Naive thymus-derived CD4-positive, alpha-beta T cell (primary cell): ENCODE measurements around the gene FHIT. TPM values are rescaled to one million over a fixed set of nuclear protein-coding genes. Genes with fewer than 3 reads are reported as not detected.

Experiments
- ATAC-seq: fragments of 150-1000 bp; cut with Tn5 transposase; 2 replicates; pipeline ENCODE4 v1.10.0; 2021; ENCODE audit warnings: mild to moderate bottlenecking, moderate library complexity
- CTCF ChIA-PET: fragments of 350-600 bp; sonication (Branson Sonifier 250); formaldehyde crosslinking; loops from one replicate; lab custom pipeline; 2021; ENCODE audit warnings: antibody characterized with exemption; lab: Charles Lee
- POLR2A ChIA-PET: fragments of 350-600 bp; sonication (Branson Sonifier 250); formaldehyde crosslinking; loops from one replicate; lab custom pipeline; 2021; ENCODE audit warnings: antibody characterized with exemption, inconsistent platforms; lab: Charles Lee
- DNase-seq, 9 donors: peaks; one replicate each; pipeline versions ENCODE4 v3.0.0 to v3.0.0-alpha.2; 2020 to 2022; ENCODE audit warnings: mixed read lengths in 1 of 9
- H3K27ac ChIP-seq: one replicate; pipeline ENCODE4 v1.7.0; 2013; ENCODE audit warnings: mild to moderate bottlenecking, low read depth, low read length, moderate library complexity
- H3K27me3 ChIP-seq, 2 donors: one replicate each; pipeline ENCODE4 v1.7.0; 2013; ENCODE audit warnings: low read length in 2 of 2, mild to moderate bottlenecking in 2 of 2, moderate library complexity in 2 of 2; ENCODE audit not compliant: control insufficient read depth in 2 of 2, insufficient read depth in 2 of 2
- H3K36me3 ChIP-seq, 3 experiments: 1 replicate in 2 of 3; 2 replicates in 1 of 3; pipeline ENCODE4 v1.7.0; 2013; ENCODE audit warnings: low read length in 3 of 3, mild to moderate bottlenecking in 3 of 3, moderate library complexity in 1 of 3; ENCODE audit not compliant: insufficient read depth in 3 of 3, control insufficient read depth in 2 of 3
- H3K4me1 ChIP-seq, 2 donors: one replicate each; pipeline ENCODE4 v1.7.0; 2013; ENCODE audit warnings: low read length in 2 of 2, mild to moderate bottlenecking in 2 of 2, moderate library complexity in 1 of 2; ENCODE audit not compliant: control insufficient read depth in 2 of 2, insufficient read depth in 2 of 2
- H3K4me3 ChIP-seq: 2 replicates; pipeline ENCODE4 v1.7.0; 2013; ENCODE audit warnings: mild to moderate bottlenecking, low read length
- H3K9me3 ChIP-seq, 3 experiments: 1 replicate in 2 of 3; 2 replicates in 1 of 3; pipeline ENCODE4 v1.7.0; 2013; ENCODE audit warnings: low read length in 3 of 3; ENCODE audit not compliant: control insufficient read depth in 2 of 3
- H3K27ac Mint-ChIP-seq, 9 donors: one replicate each; pipeline ENCODE4 v1.8.0; 2020 to 2022; ENCODE audit warnings: mixed read lengths in 9 of 9, mild to moderate bottlenecking in 8 of 9, moderate library complexity in 5 of 9, inconsistent platforms in 2 of 9
- H3K27me3 Mint-ChIP-seq, 5 donors: one replicate each; pipeline ENCODE4 v1.8.0; 2021 to 2022; ENCODE audit warnings: mixed read lengths in 5 of 5, mild to moderate bottlenecking in 1 of 5
- H3K36me3 Mint-ChIP-seq, 5 donors: one replicate each; pipeline ENCODE4 v1.8.0; 2020 to 2022; ENCODE audit warnings: mixed read lengths in 5 of 5, mild to moderate bottlenecking in 3 of 5, inconsistent platforms in 1 of 5
- H3K4me1 Mint-ChIP-seq, 7 donors: one replicate each; pipeline ENCODE4 v1.8.0; 2020 to 2022; ENCODE audit warnings: mixed read lengths in 7 of 7, mild to moderate bottlenecking in 3 of 7, inconsistent platforms in 1 of 7
- H3K4me3 Mint-ChIP-seq, 10 donors: one replicate each; pipeline ENCODE4 v1.8.0; 2020 to 2022; ENCODE audit warnings: mild to moderate bottlenecking in 10 of 10, mixed read lengths in 10 of 10, moderate library complexity in 6 of 10, inconsistent platforms in 2 of 10
- H3K9me3 Mint-ChIP-seq, 11 donors: one replicate each; pipeline ENCODE4 v1.8.0; 2020 to 2022; ENCODE audit warnings: mixed read lengths in 11 of 11, mild to moderate bottlenecking in 4 of 11, inconsistent platforms in 1 of 11, moderate library complexity in 1 of 11
- intact Hi-C, 2 donors: fragments of 100-400 bp; cut with micrococcal nuclease; formaldehyde crosslinking; loops; one replicate each; pipeline ENCODE4 v1.15.1; 2023
- polyA plus RNA-seq, 2 donors: library from polyadenylated mRNA; unstranded; fragments of 300-500 nt; fragmentation: Illumina TruSeq; gene quantifications; one replicate each; pipeline ENCODE4 v1.2.3, GENCODE V29; 2021
- total RNA-seq, 6 experiments: library from RNA in 5 of 6; stranded (reverse) in 5 of 6; gene quantifications; 1 replicate in 5 of 6; 2 replicates in 1 of 6; pipeline ENCODE4 v1.2.3 and lab custom pipeline; 2021 to 2026

FHIT gene
- total and polyA plus RNA-seq, 7 experiments from 2014 or later, result 51.2 to 230 (median 152) TPM

DNA sequence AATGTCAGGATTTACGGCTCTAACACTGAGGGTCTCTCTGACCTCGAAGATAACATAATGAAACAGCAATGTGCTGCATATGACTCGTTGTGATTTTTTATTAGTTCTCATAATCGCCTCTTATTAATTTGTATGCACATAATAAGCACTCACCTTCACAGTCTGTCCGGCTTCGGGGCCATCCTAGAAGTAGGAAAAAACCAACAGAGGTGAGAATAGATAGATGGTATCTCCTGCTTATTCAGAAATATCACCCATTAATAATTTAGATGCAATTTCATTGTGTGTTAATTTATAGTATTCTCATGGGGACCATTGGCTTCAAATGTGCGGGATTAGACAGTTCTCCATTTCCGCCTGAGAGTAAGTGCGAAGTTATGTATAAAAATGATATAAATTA is 1240.0 kb downstream of the FHIT start:
- Mint-ChIP-seq H3K27me3 (no peaks in the 10 kb centered on the region), H3K36me3 (peaks cover 4 to 52% (median 32%) of the 10 kb centered on the region in 5 donors), H3K9me3 (peaks cover 0 to 7% (median 0%) of the 10 kb centered on the region in 11 donors), H3K4me3 (peak overlapping the region; percentile 78 to 97 (median 84)), H3K4me1 (peaks cover 29 to 100% (median 91%) of the 10 kb centered on the region in 7 donors), H3K27ac (peak overlapping the region; percentile 91 to 100 (median 95))
- Histone ChIP-seq H3K36me3 (no peaks in the 10 kb centered on the region), H3K27ac (peak overlapping the region; percentile 77), H3K27me3 (no peaks in the 10 kb centered on the region), H3K9me3 (no peaks in the 10 kb centered on the region), H3K4me1 (peaks cover 59 to 91% of the 10 kb centered on the region in 2 donors), H3K4me3 (peak overlapping the region; percentile 45)
- DNase-seq (no peak), ATAC-seq (no peak)
- intact Hi-C loops, result loop anchor here (1.0 to 10.0 kb wide), 6 partner anchors 11 to 1240 kb away; partner anchors contain the start of gene FHIT (in 1 of the 2)
- CTCF ChIA-PET, result interaction anchor here (0.5 to 2.3 kb wide), 12 partner anchors 12 to 436 kb away, joined by 3 to 6 read pairs (median 5); no protein-coding TSS in a partner anchor
- POLR2A ChIA-PET, result interaction anchor here (1.0 to 24.0 kb wide), 15 partner anchors 11 to 560 kb away, joined by 3 to 295 read pairs (median 9); no protein-coding TSS in a partner anchor

DNA sequence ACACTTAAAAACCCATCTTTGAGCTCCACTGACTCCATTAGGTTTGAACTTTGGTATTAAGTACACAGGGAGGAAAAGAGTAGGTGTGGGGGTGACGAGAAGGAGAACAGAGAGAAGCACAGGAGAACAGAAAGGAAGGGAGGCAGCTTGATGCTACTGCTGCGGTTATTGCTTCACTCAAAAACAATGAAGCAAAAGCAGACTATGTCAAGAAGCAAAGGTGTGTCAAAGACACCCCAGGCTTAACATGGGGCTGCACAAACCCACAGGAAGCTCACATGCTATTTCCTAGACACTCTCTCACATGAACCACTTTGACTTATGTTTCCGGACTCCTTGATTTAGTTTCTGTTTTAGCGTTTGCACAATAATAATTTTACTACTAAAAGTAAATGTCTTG is 1240.5 kb downstream of the FHIT start:
- Mint-ChIP-seq H3K27ac (peak overlapping the region; percentile 91 to 100 (median 95)), H3K4me1 (peaks cover 29 to 100% (median 91%) of the 10 kb centered on the region in 7 donors)
- intact Hi-C loops, result loop anchor here (1.0 to 10.0 kb wide), 13 partner anchors 8 to 1240 kb away; partner anchors contain the start of gene FHIT (in 1 of the 2)

DNA sequence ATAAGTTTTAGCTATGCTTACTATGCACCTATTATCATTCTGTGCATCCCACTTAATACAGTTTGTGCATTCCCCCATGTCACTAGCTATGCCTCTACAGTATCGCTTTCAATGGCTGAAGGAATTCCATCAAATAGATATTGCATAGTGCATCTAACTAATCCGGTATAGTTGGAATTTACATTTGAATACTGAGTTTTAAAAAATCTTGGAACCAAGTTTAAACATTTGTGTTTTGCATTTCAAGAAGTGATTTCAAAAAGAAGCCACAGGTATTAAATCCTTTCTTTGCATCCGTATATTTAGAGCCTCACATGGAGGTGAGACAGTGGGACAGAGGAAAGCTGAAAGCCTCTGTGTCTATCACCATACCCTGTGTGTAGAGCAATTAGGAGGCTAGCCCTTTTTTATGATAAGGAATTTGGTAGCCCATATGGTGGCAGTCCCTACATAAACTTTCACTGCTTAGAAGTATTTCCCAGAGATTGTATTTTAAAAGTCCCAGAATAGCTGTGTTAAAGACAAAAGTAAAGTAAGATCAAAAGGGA is 1241.2 kb downstream of the FHIT start:
- no peaks in the 10 kb centered on the region for H3K27me3 ChIP-seq
- no peak for ATAC-seq
- H3K4me3 Mint-ChIP-seq, result peak overlapping the region; percentile 78 to 97 (median 84)
- peaks cover 57 to 91% of the 10 kb centered on the region in 2 donors for H3K4me1 ChIP-seq
- intact Hi-C loops, result loop anchor here (1.0 to 10.0 kb wide), 12 partner anchors 8 to 1241 kb away; partner anchors contain the start of gene FHIT (in 1 of the 2)
- H3K4me1 Mint-ChIP-seq, result peaks cover 32 to 100% (median 91%) of the 10 kb centered on the region in 7 donors
- H3K27me3 Mint-ChIP-seq, result no peaks in the 10 kb centered on the region
- peak overlapping the region; percentile 91 to 100 (median 95) for H3K27ac Mint-ChIP-seq
- no peaks in the 10 kb centered on the region for H3K9me3 ChIP-seq
- peak overlapping the region; percentile 47 for H3K4me3 ChIP-seq
- peaks cover 4 to 62% (median 37%) of the 10 kb centered on the region in 5 donors for H3K36me3 Mint-ChIP-seq
- no peak for DNase-seq
- ChIA-PET CTCF (interaction anchor here (0.5 to 2.3 kb wide), 15 partner anchors 10 to 435 kb away, joined by 3 to 6 read pairs (median 4); no protein-coding TSS in a partner anchor), POLR2A (interaction anchor here (0.6 to 24.0 kb wide), 22 partner anchors 9 to 559 kb away, joined by 3 to 295 read pairs (median 6); no protein-coding TSS in a partner anchor)
- peak overlapping the region; percentile 77 for H3K27ac ChIP-seq
- peaks cover 0 to 11% (median 0%) of the 10 kb centered on the region in 11 donors for H3K9me3 Mint-ChIP-seq
- no peaks in the 10 kb centered on the region for H3K36me3 ChIP-seq

More for the DNA sequence above, 1240.5 kb downstream of the FHIT start:
- H3K27me3 Mint-ChIP-seq, result no peaks in the 10 kb centered on the region
- H3K4me3 Mint-ChIP-seq, result peak overlapping the region; percentile 78 to 97 (median 84)
- Histone ChIP-seq H3K9me3 (no peaks in the 10 kb centered on the region), H3K27me3 (no peaks in the 10 kb centered on the region), H3K4me1 (peaks cover 57 to 91% of the 10 kb centered on the region in 2 donors), H3K36me3 (no peaks in the 10 kb centered on the region), H3K4me3 (peak overlapping the region; percentile 47), H3K27ac (peak overlapping the region; percentile 77)
- H3K36me3 Mint-ChIP-seq, result peaks cover 4 to 55% (median 32%) of the 10 kb centered on the region in 5 donors
- DNase-seq (peak; percentile 17 to 93 (median 88)), ATAC-seq (peak; percentile 98)
- POLR2A ChIA-PET, result interaction anchor here (0.6 to 24.0 kb wide), 21 partner anchors 10 to 559 kb away, joined by 3 to 295 read pairs (median 6); no protein-coding TSS in a partner anchor
- peaks cover 0 to 7% (median 0%) of the 10 kb centered on the region in 11 donors for H3K9me3 Mint-ChIP-seq
- CTCF ChIA-PET, result interaction anchor here (0.5 to 2.3 kb wide), 15 partner anchors 11 to 435 kb away, joined by 3 to 6 read pairs (median 4); no protein-coding TSS in a partner anchor

DNA sequence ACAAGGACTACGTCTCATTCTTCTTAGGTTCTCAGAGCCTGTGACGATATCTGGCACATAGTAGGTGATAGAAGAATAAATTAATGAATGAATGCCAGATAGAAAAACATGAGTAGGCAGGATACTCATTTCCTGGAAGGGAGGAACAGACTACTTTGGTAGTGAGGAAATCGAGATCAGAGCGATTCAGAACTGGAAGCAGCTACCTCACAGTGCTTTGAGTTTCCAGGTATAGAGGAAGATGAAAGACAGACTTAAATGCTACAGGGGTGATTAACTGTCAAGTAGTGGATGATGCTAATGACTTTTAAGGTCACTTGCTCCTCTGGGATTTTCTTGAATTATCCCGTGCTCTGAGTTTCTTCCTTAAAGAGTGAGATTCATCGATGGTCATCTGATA is 1249.9 kb downstream of the FHIT start:
- Histone ChIP-seq H3K27me3 (no peaks in the 10 kb centered on the region), H3K36me3 (no peaks in the 10 kb centered on the region), H3K9me3 (no peaks in the 10 kb centered on the region), H3K27ac (no peak overlapping the region), H3K4me3 (no peak overlapping the region), H3K4me1 (peaks cover 0 to 79% of the 10 kb centered on the region in 2 donors)
- no peaks in the 10 kb centered on the region for H3K27me3 Mint-ChIP-seq
- H3K36me3 Mint-ChIP-seq, result peaks cover 0 to 74% (median 53%) of the 10 kb centered on the region in 5 donors
- H3K4me1 Mint-ChIP-seq, result peaks cover 29 to 97% (median 87%) of the 10 kb centered on the region in 7 donors
- ATAC-seq, result no peak
- DNase-seq, result peak in 1 of 9 donors; percentile 33
- H3K27ac Mint-ChIP-seq, result peak overlapping the region; percentile 2 to 94 (median 78)
- intact Hi-C loops, result loop anchor here in 1 of 2 donors (1.0 kb wide), 1 partner anchor 9 kb away; no protein-coding TSS in a partner anchor
- ChIA-PET CTCF (interaction anchor here (1.1 kb wide), 1 partner anchor 90 kb away, joined by 3 read pairs; no protein-coding TSS in a partner anchor), POLR2A (interaction anchor here (1.2 to 2.8 kb wide), 3 partner anchors 9 to 72 kb away, joined by 3 to 22 read pairs (median 5); no protein-coding TSS in a partner anchor)
- H3K9me3 Mint-ChIP-seq, result peaks cover 0 to 9% (median 0%) of the 10 kb centered on the region in 11 donors
- H3K4me3 Mint-ChIP-seq, result peak overlapping the region in 9 of 10 donors; percentile 31 to 76 (median 60)

DNA sequence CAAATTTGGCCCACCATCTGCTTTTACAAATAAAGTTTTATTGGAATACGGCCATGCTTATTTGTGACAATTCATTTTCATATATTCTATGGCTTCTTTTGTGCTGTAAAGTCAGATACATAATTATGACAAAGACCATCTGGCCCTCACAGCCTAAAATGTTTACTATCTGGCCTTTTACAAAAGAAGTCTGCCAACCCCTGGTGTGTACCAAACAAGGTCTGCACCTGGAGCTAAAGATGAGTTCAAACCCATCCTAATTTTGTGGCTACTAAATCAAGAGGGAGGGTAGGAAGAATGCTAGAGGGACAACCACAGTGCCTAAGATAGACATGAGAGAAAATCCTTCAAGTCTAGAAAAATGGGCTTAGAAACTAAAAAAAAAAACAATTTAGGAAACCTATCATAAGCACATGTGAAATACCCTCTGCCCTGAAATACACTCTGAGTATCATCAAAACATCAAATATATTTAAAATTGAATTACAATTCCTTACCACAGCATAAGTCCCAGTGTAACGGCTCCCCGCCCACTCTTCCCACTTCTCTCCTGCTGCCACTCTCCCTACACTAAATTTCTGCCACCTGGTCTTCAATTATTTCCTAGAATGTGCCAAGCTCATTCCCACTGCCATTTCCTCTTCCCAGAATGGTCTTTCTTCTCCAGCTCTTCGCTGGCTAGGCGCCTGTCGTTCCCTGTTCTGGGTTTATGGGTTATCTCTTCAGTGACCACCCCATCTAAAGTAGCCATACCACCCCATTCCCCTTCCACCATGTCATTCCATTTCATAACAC is 1250.7 kb downstream of the FHIT start:
- POLR2A ChIA-PET, result interaction anchor here (0.6 to 2.8 kb wide), 5 partner anchors 9 to 79 kb away, joined by 3 to 22 read pairs (median 5); no protein-coding TSS in a partner anchor
- Histone ChIP-seq H3K36me3 (no peaks in the 10 kb centered on the region), H3K27me3 (no peaks in the 10 kb centered on the region), H3K4me1 (peaks cover 0 to 79% of the 10 kb centered on the region in 2 donors), H3K27ac (no peak overlapping the region), H3K9me3 (no peaks in the 10 kb centered on the region), H3K4me3 (no peak overlapping the region)
- H3K27me3 Mint-ChIP-seq, result no peaks in the 10 kb centered on the region
- peak overlapping the region in 7 of 9 donors; percentile 61 to 94 (median 80) for H3K27ac Mint-ChIP-seq
- H3K9me3 Mint-ChIP-seq, result peaks cover 0 to 14% (median 0%) of the 10 kb centered on the region in 11 donors
- H3K4me3 Mint-ChIP-seq, result peak overlapping the region in 5 of 10 donors; percentile 23 to 75 (median 61)
- ATAC-seq, result no peak
- CTCF ChIA-PET, result interaction anchor here (1.7 kb wide), 1 partner anchor 10 kb away, joined by 5 read pairs; no protein-coding TSS in a partner anchor
- intact Hi-C loops, result loop anchor here in 1 of 2 donors (1.0 kb wide), 1 partner anchor 10 kb away; no protein-coding TSS in a partner anchor
- H3K36me3 Mint-ChIP-seq, result peaks cover 0 to 75% (median 53%) of the 10 kb centered on the region in 5 donors
- DNase-seq, result no peak
- H3K4me1 Mint-ChIP-seq, result peaks cover 34 to 97% (median 87%) of the 10 kb centered on the region in 7 donors
